ENCODE measurements around the gene DCUN1D3.

DNA sequence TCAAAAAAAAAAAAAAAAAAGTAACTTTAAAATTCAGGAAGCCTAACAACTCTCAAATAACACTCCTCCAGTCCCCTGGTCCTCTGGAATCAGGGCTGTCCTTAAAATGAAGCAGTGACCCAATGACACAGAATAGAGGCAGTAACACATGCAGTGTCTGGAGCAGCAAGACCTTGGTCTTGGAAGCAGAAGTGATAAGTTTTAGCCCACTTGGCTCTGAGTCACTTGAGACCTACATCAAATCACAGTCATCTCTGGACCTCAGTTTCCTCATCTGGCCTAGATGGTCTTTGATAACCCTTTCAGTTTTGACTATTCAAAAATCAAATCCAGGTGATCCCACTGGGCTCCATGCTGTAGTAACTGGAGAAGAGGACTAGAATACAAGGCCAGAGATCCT, 39.5 kb upstream of the DCUN1D3 start:
- TF ChIP-seq, protein P1, sequence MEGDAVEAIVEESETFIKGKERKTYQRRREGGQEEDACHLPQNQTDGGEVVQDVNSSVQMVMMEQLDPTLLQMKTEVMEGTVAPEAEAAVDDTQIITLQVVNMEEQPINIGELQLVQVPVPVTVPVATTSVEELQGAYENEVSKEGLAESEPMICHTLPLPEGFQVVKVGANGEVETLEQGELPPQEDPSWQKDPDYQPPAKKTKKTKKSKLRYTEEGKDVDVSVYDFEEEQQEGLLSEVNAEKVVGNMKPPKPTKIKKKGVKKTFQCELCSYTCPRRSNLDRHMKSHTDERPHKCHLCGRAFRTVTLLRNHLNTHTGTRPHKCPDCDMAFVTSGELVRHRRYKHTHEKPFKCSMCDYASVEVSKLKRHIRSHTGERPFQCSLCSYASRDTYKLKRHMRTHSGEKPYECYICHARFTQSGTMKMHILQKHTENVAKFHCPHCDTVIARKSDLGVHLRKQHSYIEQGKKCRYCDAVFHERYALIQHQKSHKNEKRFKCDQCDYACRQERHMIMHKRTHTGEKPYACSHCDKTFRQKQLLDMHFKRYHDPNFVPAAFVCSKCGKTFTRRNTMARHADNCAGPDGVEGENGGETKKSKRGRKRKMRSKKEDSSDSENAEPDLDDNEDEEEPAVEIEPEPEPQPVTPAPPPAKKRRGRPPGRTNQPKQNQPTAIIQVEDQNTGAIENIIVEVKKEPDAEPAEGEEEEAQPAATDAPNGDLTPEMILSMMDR (IDR thresholded peaks at IDR 0.05), result no peak
- TF ChIP-seq POLR2AphosphoS5 (IDR thresholded peaks at IDR 0.05) (no peak), EP300 (IDR thresholded peaks at IDR 0.05) (no peak)
